VCaP (cell line): Measurements from ENCODE around the gene PRR18.

ENCODE experiments used
- H3K27ac ChIP-seq: fragments of 450-650 bp; 2 replicates; pipeline ENCODE4 v1.5.1; 2017
- CTCF ChIP-seq: fragments of 450-650 bp; conservative IDR thresholded peaks from 2 replicates; pipeline ENCODE4 v1.5.1; 2017; ENCODE audit warnings: mild to moderate bottlenecking, moderate library complexity

The PRR18 gene

GRCh38 chr6:166257911-166258318, 50.3 kb downstream of the PRR18 start:
- no peak for TF ChIP-seq CTCF
- no peak overlapping the region for H3K27ac ChIP-seq
